HCT116 (cell line): ENCODE measurements around the gene ZNF138. TPM values are rescaled to one million over a fixed set of nuclear protein-coding genes. Genes with fewer than 3 reads are reported as not detected.

Experiments used
- ATAC-seq: fragments of 200-7000 bp; cut with Tn5 transposase; 2 replicates; pipeline ENCODE4 v1.9.1; 2020; ENCODE audit warnings: mild to moderate bottlenecking, moderate library complexity
- BruUV-seq: library from RNA; stranded (reverse); fragments of 400-500 nt; replicated peaks from 2 replicates; lab custom pipeline; 2021; lab: Mats Ljungman, UMichigan
- CTCF ChIA-PET: fragments of 300-600 bp; sonication (Branson Sonifier 250); formaldehyde crosslinking; loops from one replicate; lab custom pipeline; 2021; ENCODE audit warnings: antibody characterized with exemption; lab: Charles Lee
- POLR2A ChIA-PET: fragments of 300-600, 350-600 bp; sonication (Branson Sonifier 250); formaldehyde crosslinking; loops from one replicate; lab custom pipeline; 2021; ENCODE audit warnings: antibody characterized with exemption; lab: Charles Lee
- RAD21 ChIA-PET, 2 experiments: fragments of 300-600 bp; sonication (Branson Sonifier 250); formaldehyde crosslinking; loops; one replicate each; lab custom pipeline; 2023; ENCODE audit warnings: low total read pairs in 2 of 2; ENCODE audit not compliant: uncharacterized antibody in 2 of 2, unreplicated experiment in 2 of 2, low non-redundant PET in 1 of 2; lab: Charles Lee
- DNase-seq: peaks from one replicate; pipeline ENCODE4 v3.0.0-alpha.2; 2010; ENCODE audit warnings: low read depth, low spot score
- H2AFZ ChIP-seq: fragments of 200-600 bp; shearing (Covaris generic), sonication (generic); 2 replicates; pipeline ENCODE4 v1.6.1; 2017; ENCODE audit warnings: low read depth, mixed run types, mixed read lengths, antibody characterized with exemption, low read length; ENCODE audit not compliant: poor library complexity, severe bottlenecking
- H3K27ac ChIP-seq: 2 replicates; pipeline ENCODE4 v1.5.1; 2012; ENCODE audit warnings: low read depth, low read length
- H3K27me3 ChIP-seq: fragments of 200-600 bp; sonication (generic); 2 replicates; pipeline ENCODE4 v1.6.1; 2016; ENCODE audit warnings: mixed run types, low read length, mixed read lengths; ENCODE audit not compliant: insufficient read depth
- H3K36me3 ChIP-seq, 2 experiments: fragments of 200-500 bp in 1 of 2; fragments of 200-600 bp in 1 of 2; sonication (Bioruptor generic) in 1 of 2; sonication (generic) in 1 of 2; 2 replicates each; pipeline versions ENCODE4 v1.5.1 to v1.6.1; 2014 to 2016; ENCODE audit warnings: low read length in 2 of 2, inconsistent platforms in 1 of 2, mixed read lengths in 1 of 2, mixed run types in 1 of 2; ENCODE audit not compliant: insufficient read depth in 2 of 2, control insufficient read depth in 1 of 2
- H3K4me1 ChIP-seq, 2 experiments: fragments of 200-600 bp in 1 of 2; sonication (generic) in 1 of 2; 2 replicates each; pipeline versions ENCODE4 v1.5.1 to v1.6.1; 2012 to 2017; ENCODE audit warnings: low read length in 2 of 2, inconsistent platforms in 1 of 2, mild to moderate bottlenecking in 1 of 2, mixed read lengths in 1 of 2, mixed run types in 1 of 2, moderate library complexity in 1 of 2; ENCODE audit not compliant: insufficient read depth in 2 of 2, control insufficient read depth in 1 of 2
- H3K4me2 ChIP-seq: fragments of 200-600 bp; sonication (generic); 2 replicates; pipeline ENCODE4 v1.6.1; 2017; ENCODE audit warnings: mixed run types, low read length, mixed read lengths
- H3K4me3 ChIP-seq, 2 experiments: fragments of 200-600 bp in 1 of 2; sonication (generic) in 1 of 2; replicated peaks in 1 of 2; 2 replicates each; pipeline ENCODE4 v1.5.1; 2011 to 2016; ENCODE audit warnings: low read length in 2 of 2, control low read depth in 1 of 2, low read depth in 1 of 2, mild to moderate bottlenecking in 1 of 2, mixed read lengths in 1 of 2, mixed run types in 1 of 2
- H3K79me2 ChIP-seq: fragments of 200-600 bp; sonication (generic); 2 replicates; pipeline ENCODE4 v1.6.1; 2017; ENCODE audit warnings: mild to moderate bottlenecking, mixed run types, low read length, moderate library complexity, mixed read lengths; ENCODE audit not compliant: insufficient read depth
- H3K9ac ChIP-seq: fragments of 200-600 bp; sonication (generic); 2 replicates; pipeline ENCODE4 v1.6.1; 2016; ENCODE audit warnings: low read length, mixed read lengths
- H3K9me2 ChIP-seq: fragments of 200-600 bp; sonication (generic), shearing (Covaris generic); 2 replicates; pipeline ENCODE4 v1.6.1; 2017; ENCODE audit warnings: mixed run types, mild to moderate bottlenecking, moderate library complexity; ENCODE audit not compliant: insufficient read depth
- H3K9me3 ChIP-seq, 2 experiments: fragments of 200-500 bp in 1 of 2; fragments of 200-600 bp in 1 of 2; sonication (Bioruptor generic) in 1 of 2; sonication (generic) in 1 of 2; 2 replicates each; pipeline ENCODE4 v1.6.1; 2014 to 2017; ENCODE audit warnings: low read length in 2 of 2, mixed read lengths in 2 of 2, inconsistent platforms in 1 of 2, low read depth in 1 of 2, mild to moderate bottlenecking in 1 of 2, mixed run types in 1 of 2, moderate library complexity in 1 of 2; ENCODE audit not compliant: control insufficient read depth in 1 of 2, insufficient read depth in 1 of 2
- H4K20me1 ChIP-seq: fragments of 200-600 bp; sonication (generic), shearing (Covaris generic); 2 replicates; pipeline ENCODE4 v1.6.1; 2017; ENCODE audit warnings: mixed run types, mild to moderate bottlenecking, moderate library complexity; ENCODE audit not compliant: insufficient read depth
- FOSL1 ChIP-seq: IDR thresholded peaks from 2 replicates; pipeline ENCODE4 v1.6.1; 2012; ENCODE audit warnings: low read depth
- MAX ChIP-seq: IDR thresholded peaks from 2 replicates; pipeline ENCODE4 v1.6.1; 2012
- REST ChIP-seq: IDR thresholded peaks from 2 replicates; pipeline ENCODE4 v1.6.1; 2012; ENCODE audit warnings: low read depth
- SRF ChIP-seq: IDR thresholded peaks from 2 replicates; pipeline ENCODE4 v1.6.1; 2012; ENCODE audit warnings: low read depth
- YY1 ChIP-seq: IDR thresholded peaks from 2 replicates; pipeline ENCODE4 v1.6.1; 2011; ENCODE audit warnings: low read length, low read depth, moderate library complexity, mild to moderate bottlenecking; ENCODE audit not compliant: insufficient replicate concordance; ENCODE audit errors: extremely low read depth
- intact Hi-C: fragments of 100-400 bp; cut with micrococcal nuclease; formaldehyde crosslinking; loops from 2 replicates; pipeline ENCODE4 v1.10.0; 2022
- total RNA-seq: library from RNA; stranded (reverse); gene quantifications from one replicate; pipeline ENCODE4 v1.2.1, GENCODE V29; 2021; ENCODE audit not compliant: unreplicated experiment

ZNF138 gene
- total RNA-seq, 1 experiment from 2014 or later, result 10.1 TPM

GRCh38 chr7:64875258-64875657 lies 81.0 kb downstream of the ZNF138 start (continued):
- TF ChIP-seq REST, result no peak

- Histone ChIP-seq H3K4me3 (no peak overlapping the region), H2AFZ (no peak overlapping the region), H3K79me2 (no peaks in the 10 kb centered on the region), H3K36me3 (no peaks in the 10 kb centered on the region), H3K4me2 (no peak overlapping the region), H3K9ac (no peak overlapping the region), H3K27me3 (no peaks in the 10 kb centered on the region), H3K9me3 (no peaks in the 10 kb centered on the region; a peak in 2 of 4 replicates), H3K9me2 (no peaks in the 10 kb centered on the region), H3K4me1 (no peaks in the 10 kb centered on the region), H4K20me1 (no peaks in the 10 kb centered on the region), H3K27ac (no peak overlapping the region)
- ChIA-PET CTCF (no interaction called here), RAD21 (no interaction called here), POLR2A (no interaction called here)
- intact Hi-C loops, result no loop called here
- no peak for TF ChIP-seq SRF
- TF ChIP-seq MAX, result no peak
- TF ChIP-seq YY1, result no peak
- TF ChIP-seq FOSL1, result no peak
- ATAC-seq, result no peak
- no TSS peak for BruUV-seq
- DNase-seq, result no peak
Observed at GRCh38 chr7:64875658-64876406, 81.6 kb downstream of the ZNF138 start.
